GM23338 (cell line): ENCODE data around the gene THBS2. TPM values are rescaled to one million over a fixed set of nuclear protein-coding genes. Genes with fewer than 3 reads are reported as not detected.

Experiments used
- ATAC-seq: fragments of 200-7000 bp; cut with Tn5 transposase; 3 replicates; pipeline ENCODE4 v1.9.1; 2020
- DNase-seq: peaks from one replicate; pipeline ENCODE4 v3.0.0-alpha.2; 2015; ENCODE audit warnings: low spot score
- H2AFZ ChIP-seq: fragments of 200-600 bp; sonication (generic); 2 replicates; pipeline ENCODE4 v1.8.0; 2016; ENCODE audit warnings: antibody characterized with exemption, mild to moderate bottlenecking, moderate library complexity
- H3F3A ChIP-seq: fragments of 200-600 bp; sonication (generic); replicated peaks from 2 replicates; pipeline ENCODE4 v1.8.0; 2017; ENCODE audit warnings: antibody characterized with exemption, mixed run types, low read depth
- H3K27ac ChIP-seq: fragments of 200-600 bp; sonication (generic); 2 replicates; pipeline ENCODE4 v1.6.1; 2016; ENCODE audit warnings: low read depth
- H3K27me3 ChIP-seq: fragments of 200-600 bp; sonication (generic); 2 replicates; pipeline ENCODE4 v1.8.0; 2016; ENCODE audit warnings: mild to moderate bottlenecking, mixed run types, moderate library complexity; ENCODE audit not compliant: insufficient read depth
- H3K36me3 ChIP-seq: fragments of 200-600 bp; sonication (generic); 2 replicates; pipeline ENCODE4 v1.8.0; 2016; ENCODE audit warnings: mild to moderate bottlenecking; ENCODE audit not compliant: insufficient read depth
- H3K4me1 ChIP-seq: fragments of 200-600 bp; sonication (generic); 2 replicates; pipeline ENCODE4 v1.8.0; 2016; ENCODE audit warnings: mild to moderate bottlenecking, moderate library complexity; ENCODE audit not compliant: insufficient read depth
- H3K4me2 ChIP-seq: fragments of 200-600 bp; sonication (generic); 2 replicates; pipeline ENCODE4 v1.7.1; 2017; ENCODE audit warnings: mixed run types
- H3K4me3 ChIP-seq: fragments of 200-600 bp; sonication (generic); 2 replicates; pipeline ENCODE4 v1.6.1; 2016; ENCODE audit warnings: mixed run types
- H3K79me2 ChIP-seq: fragments of 200-600 bp; sonication (generic); replicated peaks from 2 replicates; pipeline ENCODE4 v1.8.0; 2017; ENCODE audit warnings: mild to moderate bottlenecking; ENCODE audit not compliant: insufficient read depth
- H3K9me2 ChIP-seq: fragments of 200-600 bp; sonication (generic); 2 replicates; pipeline ENCODE4 v1.8.0; 2017; ENCODE audit not compliant: insufficient read depth
- H4K20me1 ChIP-seq: fragments of 200-600 bp; sonication (generic); replicated peaks from 2 replicates; pipeline ENCODE4 v1.8.0; 2017; ENCODE audit warnings: mild to moderate bottlenecking; ENCODE audit not compliant: insufficient read depth
- H3K27ac Mint-ChIP-seq: 2 replicates; pipeline ENCODE4 v1.8.0; 2020; ENCODE audit warnings: inconsistent platforms, mild to moderate bottlenecking, moderate library complexity, mixed read lengths
- H3K27me3 Mint-ChIP-seq: 3 replicates; pipeline ENCODE4 v1.8.0; 2022; ENCODE audit warnings: low read depth, mild to moderate bottlenecking, moderate library complexity, mixed read lengths, inconsistent platforms; ENCODE audit not compliant: insufficient read depth, poor library complexity
- H3K36me3 Mint-ChIP-seq: 3 replicates; pipeline ENCODE4 v1.8.0; 2021; ENCODE audit warnings: low read depth, mild to moderate bottlenecking, inconsistent platforms, moderate library complexity, mixed read lengths
- H3K4me1 Mint-ChIP-seq: 3 replicates; pipeline ENCODE4 v1.8.0; 2020; ENCODE audit warnings: mild to moderate bottlenecking, inconsistent platforms, mixed read lengths
- H3K4me3 Mint-ChIP-seq: 3 replicates; pipeline ENCODE4 v1.8.0; 2021; ENCODE audit warnings: moderate library complexity, mild to moderate bottlenecking, inconsistent platforms, mixed read lengths
- H3K9me3 Mint-ChIP-seq: 3 replicates; pipeline ENCODE4 v1.8.0; 2020; ENCODE audit warnings: moderate library complexity, mild to moderate bottlenecking, inconsistent platforms, mixed read lengths
- CREB1 ChIP-seq: fragments of 250-450 bp; sonication (Bioruptor Pico); IDR thresholded peaks from 2 replicates; pipeline ENCODE4 v1.5.0; 2020; ENCODE audit warnings: low read depth, mild to moderate bottlenecking, moderate library complexity
- EZH2 ChIP-seq: fragments of 200-600 bp; sonication (generic); IDR thresholded peaks from one replicate; pipeline ENCODE4 v1.8.0; 2017; ENCODE audit warnings: antibody characterized with exemption, mild to moderate bottlenecking, low read depth; ENCODE audit not compliant: unreplicated experiment
- EZH2phosphoT487 ChIP-seq: fragments of 200-600 bp; sonication (generic); IDR thresholded peaks from one replicate; pipeline ENCODE4 v1.8.1; 2018; ENCODE audit warnings: antibody characterized with exemption; ENCODE audit not compliant: unreplicated experiment
- JUNB ChIP-seq: IDR thresholded peaks from one replicate; pipeline ENCODE4 v1.6.1; 2016; ENCODE audit warnings: antibody characterized with exemption; ENCODE audit not compliant: unreplicated experiment
- NANOG ChIP-seq: IDR thresholded peaks from 2 replicates; pipeline ENCODE4 v1.6.1; 2016; ENCODE audit warnings: antibody characterized with exemption, borderline replicate concordance
- STAT1 ChIP-seq: IDR thresholded peaks from one replicate; pipeline ENCODE4 v1.6.1; 2016; ENCODE audit warnings: antibody characterized with exemption; ENCODE audit not compliant: unreplicated experiment
- ZNF331 ChIP-seq: fragments of 250-450 bp; sonication (Bioruptor Pico); IDR thresholded peaks from 2 replicates; pipeline ENCODE4 v1.5.0; 2020; ENCODE audit warnings: low read depth, mild to moderate bottlenecking, moderate library complexity
- ZNF462 ChIP-seq: fragments of 250-450 bp; sonication (Bioruptor Pico); IDR thresholded peaks from 2 replicates; pipeline ENCODE4 v1.5.0; 2020; ENCODE audit warnings: mild to moderate bottlenecking, moderate library complexity
- polyA plus RNA-seq: library from polyadenylated mRNA; unstranded; fragments of >200 nt; fragmentation: Nextera tagmentation; extraction: Ambion mirVana; gene quantifications from 2 replicates; pipeline ENCODE4 v1.2.1, GENCODE V29; 2016
- total RNA-seq: library from RNA; depleted of rRNA; stranded (reverse); fragments of >200 nt; shearing (Covaris generic); gene quantifications from 2 replicates; pipeline ENCODE4 v1.2.3, GENCODE V29; 2014

THBS2 gene
- total and polyA plus RNA-seq, 2 experiments from 2014 or later = 7.9 to 44.7 TPM

- TF ChIP-seq ZNF462 (CRISPR knock-in tag) = no peak
- no peak for TF ChIP-seq STAT1
- no peak for TF ChIP-seq NANOG
- no peak for TF ChIP-seq JUNB
These were observed 2.4 kb upstream of the THBS2 start (continued) for GRCh38 chr6:169256061-169256460.

GRCh38 chr6:169255643-169256042 lies 2.0 kb upstream of the THBS2 start:
- Histone ChIP-seq H3K4me3 (no peak overlapping the region), H4K20me1 (no peaks in the 10 kb centered on the region), H3K4me2 (peak overlapping the region; percentile 79), H3K27me3 (peaks cover 15% of the 10 kb centered on the region; the same call in 1 of the 2 replicates), H3K79me2 (no peaks in the 10 kb centered on the region), H3K36me3 (no peaks in the 10 kb centered on the region), H3K9me2 (peaks cover 11% of the 10 kb centered on the region; the same call in 1 of the 2 replicates), H3F3A (peaks cover 6% of the 10 kb centered on the region), H3K4me1 (peaks cover 38% of the 10 kb centered on the region), H2AFZ (no peak overlapping the region), H3K27ac (no peak overlapping the region)
- DNase-seq (no peak), ATAC-seq (no peak)
- no peak overlapping the region for H3K27ac Mint-ChIP-seq
- no peak overlapping the region for H3K4me3 Mint-ChIP-seq
- peaks cover 6% of the 10 kb centered on the region; the same call in 1 of the 3 replicates for H3K36me3 Mint-ChIP-seq
- H3K27me3 Mint-ChIP-seq = peaks cover 22% of the 10 kb centered on the region
- peaks cover 49% of the 10 kb centered on the region for H3K4me1 Mint-ChIP-seq
- TF ChIP-seq EZH2phosphoT487 (no peak), ZNF462 (CRISPR knock-in tag) (no peak), ZNF331 (CRISPR knock-in tag) (no peak), STAT1 (no peak), JUNB (no peak), EZH2 (no peak), CREB1 (CRISPR knock-in tag) (no peak)
- H3K9me3 Mint-ChIP-seq = peaks cover 15% of the 10 kb centered on the region; the same call in 2 of the 3 replicates
